HG03159 (cell line): ENCODE results near the gene DCP2.

Source experiments
- ATAC-seq: cut with Tn5 transposase; IDR thresholded peaks from one replicate; pipeline ENCODE4 v1.9.1; 2021; ENCODE audit warnings: mild to moderate bottlenecking, moderate library complexity; ENCODE audit not compliant: unreplicated experiment

Gene DCP2

DNA sequence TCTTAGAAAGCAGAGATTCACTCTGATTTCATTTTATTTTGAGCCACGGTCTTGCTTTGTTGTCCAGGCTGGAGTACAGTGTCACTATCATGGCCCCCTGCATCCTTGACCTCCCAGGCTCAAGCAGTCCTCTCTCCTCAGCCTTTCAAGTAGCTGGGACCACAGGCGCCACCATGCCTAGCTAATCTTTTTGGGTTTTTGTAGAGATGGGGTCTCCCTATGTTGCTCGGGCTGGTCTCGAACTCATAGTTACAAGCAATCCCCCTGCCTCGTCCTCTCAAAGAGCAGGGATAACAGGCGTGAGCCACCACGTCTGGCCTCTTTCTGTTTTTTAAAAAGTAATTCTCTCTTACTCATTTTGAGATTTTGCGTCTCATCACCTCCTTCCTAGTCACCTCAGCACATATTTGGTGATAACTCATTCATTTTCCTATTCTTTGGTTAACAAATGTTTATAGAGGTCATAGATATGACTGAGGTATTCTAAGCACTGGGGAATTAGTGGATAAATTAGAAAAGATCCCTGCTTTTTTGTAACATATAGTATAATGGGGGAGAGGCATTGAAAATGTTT is 10.8 kb upstream of the DCP2 start:
- ATAC-seq = no peak

DNA sequence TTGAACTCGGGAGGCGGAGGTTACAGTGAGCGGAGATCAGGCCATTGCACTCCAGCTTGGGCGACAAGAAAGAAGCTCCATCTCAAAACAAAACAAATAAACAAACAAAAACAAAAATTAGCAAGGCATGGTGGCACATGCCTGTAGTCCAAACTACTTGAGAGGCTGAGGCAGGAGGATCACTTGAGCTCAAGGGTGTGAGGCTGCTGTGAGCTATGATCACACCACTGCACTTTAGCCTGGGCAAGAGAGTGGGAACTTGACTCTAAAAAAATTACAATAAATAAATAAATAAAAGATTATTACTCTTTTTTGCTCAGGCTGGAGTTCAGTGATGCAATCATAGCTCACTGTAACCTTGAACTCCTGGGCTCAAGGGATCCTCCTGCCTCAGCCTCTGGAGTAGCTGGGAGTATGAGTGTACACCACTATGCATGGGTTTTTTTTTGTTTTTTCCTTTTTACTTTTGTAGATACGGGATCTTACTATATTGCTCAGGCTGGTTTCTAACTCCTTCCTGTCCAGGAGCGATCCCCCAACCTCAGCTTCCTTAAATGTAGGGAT is 9.0 kb upstream of the DCP2 start:
- no peak for ATAC-seq

DNA sequence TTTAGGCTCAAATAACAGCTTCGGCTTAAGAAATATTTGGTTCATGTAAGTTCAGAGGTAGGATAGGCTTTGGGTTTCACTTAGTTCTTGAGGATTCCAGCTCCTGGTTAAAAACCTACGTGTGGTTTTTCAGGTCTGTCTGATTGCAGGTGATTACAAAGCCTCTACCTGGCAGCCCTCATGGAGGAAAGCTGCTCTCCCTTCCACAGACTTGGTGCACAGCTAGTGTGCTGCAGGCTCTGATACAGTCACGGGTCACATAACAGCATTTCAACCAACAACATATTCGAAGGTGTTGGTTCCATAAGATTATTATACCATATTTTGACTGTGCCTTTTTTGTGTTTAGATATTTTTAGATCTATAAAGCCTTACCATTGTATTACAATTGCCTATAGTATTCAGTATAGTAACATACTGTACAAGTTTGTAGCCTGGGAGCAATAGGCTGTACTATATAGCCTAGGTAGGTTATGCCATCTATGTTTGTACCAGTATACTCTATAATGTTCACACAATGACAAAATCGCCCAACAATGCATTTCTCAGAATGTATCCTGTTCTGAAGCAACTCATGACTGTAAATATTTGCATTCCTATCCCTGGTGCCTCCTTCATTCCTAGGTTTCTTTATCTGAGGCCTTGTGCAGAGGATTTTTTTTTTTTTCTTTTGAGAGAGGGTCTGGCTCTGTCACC is 8.0 kb upstream of the DCP2 start:
- ATAC-seq = no peak

DNA sequence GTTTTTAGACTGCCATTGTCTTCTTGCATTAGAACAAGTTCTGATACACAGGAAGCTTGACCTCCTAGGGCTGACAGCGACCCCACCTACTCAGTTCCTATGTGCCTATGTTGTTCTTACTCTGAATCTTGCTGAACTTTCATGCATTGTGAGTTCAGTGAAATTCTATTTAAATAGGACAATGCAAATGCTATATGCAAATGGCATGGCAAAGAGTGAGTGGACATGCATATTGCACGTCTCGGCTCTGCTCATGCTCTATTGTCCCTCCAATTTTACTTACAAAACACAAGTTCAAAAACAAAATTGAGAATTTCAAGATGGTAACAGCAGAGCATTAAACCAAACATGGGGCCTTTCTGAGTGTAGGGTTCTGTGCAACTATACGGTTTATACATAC is 5.3 kb upstream of the DCP2 start:
- ATAC-seq = no peak

DNA sequence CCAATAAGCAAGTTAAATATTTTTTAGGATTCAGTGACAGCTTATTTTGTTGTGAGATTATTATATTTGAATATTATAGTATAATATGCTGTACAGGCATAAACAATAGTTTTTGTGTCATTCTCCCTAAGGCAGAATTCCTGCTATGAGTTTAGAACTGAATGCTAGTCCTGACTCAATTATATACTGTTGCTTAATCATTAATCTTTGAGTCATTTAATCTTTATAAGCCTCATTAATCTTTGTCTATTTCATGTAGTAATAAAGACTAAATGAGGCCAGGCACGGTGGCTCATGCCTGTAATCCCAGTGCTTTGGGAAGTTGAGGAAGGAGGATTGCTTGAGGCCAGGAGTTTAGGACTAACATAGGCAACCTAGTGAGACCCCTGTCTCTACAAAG is 3.6 kb upstream of the DCP2 start:
- no peak for ATAC-seq

DNA sequence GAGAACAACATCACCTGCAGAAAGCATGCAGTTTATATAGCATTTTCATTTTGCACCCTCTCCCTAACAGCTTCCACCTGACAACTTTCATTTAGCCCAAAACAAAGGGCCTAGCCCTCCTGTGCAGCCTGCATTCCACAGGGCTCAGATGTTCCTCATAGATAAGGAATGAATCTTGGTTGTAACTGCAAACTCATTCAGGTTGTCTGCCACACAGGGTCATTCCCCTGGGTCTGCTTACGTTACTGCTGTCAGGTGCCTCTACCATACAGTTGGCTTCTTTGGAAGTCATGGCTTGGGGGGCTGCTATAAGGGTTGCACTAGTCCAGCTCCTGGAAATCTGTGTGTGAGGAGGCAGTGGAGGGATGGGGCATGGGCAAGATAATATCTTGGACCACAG is 2.7 kb upstream of the DCP2 start:
- ATAC-seq = no peak

DNA sequence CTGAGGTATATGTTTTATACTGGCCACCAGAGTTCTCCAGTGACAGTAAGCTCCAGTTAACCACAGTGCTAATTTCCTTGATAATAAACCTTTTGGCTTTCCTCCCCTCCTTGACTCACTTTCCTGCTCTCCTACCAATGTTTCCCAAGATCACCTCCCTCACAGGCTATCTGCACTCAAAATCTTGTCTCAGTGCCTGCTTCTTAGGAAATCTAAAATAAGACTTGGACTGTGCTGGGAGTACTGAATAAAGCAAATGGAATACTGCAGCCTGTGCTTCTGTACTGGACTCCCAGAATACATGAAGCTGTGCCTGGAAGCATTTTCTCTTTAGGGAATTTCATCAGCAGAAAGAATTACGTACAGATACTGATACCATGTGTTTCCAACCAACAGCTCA is 1.7 kb upstream of the DCP2 start:
- no peak for ATAC-seq

DNA sequence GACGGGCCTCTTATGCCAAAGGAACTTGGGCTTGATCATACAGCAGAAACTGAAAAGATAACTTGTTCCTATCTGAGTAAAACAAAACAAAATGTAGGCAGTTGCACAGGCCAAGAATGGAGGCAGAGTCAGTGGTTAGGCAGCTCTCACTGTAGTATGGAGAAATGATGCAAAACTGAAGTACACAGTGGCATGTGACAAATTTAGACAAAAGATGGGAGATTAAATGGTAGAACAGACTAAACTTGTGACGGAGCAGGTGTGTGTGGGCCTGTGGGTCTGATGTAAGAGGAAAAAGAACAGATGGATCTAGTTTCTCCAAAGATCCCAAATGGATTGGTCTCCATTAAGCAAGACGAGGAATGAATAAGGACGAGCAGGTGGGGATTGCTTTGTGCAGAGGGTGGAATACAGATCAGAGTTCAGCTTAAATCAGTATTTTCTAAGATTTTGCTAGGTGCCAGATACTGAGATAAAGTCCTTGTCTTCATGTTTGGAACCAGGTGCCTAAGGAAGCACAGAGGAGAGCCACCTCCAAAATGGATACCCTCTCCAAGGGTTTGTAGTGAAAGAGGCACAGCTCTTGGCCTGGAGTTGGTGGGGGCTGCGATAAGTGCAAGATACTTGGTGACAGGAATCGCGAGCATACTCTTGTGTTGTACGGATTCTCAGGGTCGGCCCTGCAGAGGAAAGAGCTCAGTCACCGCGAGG is 722 bp upstream of the DCP2 start:
- ATAC-seq = peak; percentile 20

DNA sequence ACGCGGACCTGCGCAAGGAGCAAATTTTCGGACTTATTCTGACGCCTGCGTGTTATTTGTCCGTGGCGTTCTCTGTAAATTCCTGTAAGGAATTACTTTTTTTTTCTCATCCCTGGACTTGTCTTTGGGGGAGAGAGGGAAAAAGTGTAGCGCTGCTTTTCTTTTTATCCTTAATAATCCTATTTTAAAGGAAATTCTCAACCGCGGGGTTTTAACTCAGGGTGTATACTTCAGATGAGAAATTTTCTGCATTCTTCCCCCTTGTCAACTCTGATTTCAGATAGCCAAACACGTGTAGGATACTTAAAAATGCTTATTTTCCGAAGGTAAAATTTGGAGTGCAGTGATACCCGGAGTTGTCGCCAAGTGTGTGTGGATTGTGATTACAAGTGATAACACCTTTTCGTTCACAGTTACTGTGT is 853 bp downstream of the DCP2 start:
- no peak for ATAC-seq

DNA sequence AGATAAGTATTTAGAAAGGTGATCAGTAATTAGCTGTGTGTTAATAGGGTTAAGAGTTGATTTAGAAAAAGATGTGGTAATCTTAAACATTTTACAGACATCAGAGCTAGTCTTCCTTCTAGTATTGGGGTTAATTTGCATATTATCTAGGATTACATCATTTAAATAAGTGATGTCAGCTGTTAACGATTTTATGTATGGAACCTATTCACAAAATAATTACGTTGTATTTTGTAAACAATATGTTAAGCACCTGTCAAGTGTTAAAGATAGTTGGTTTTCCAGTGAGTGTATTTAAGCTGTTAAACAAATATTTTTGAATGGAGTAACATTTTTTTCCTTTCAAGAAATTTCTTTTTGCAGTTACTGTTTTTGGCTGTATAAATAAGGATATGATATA is 2.2 kb downstream of the DCP2 start:
- no peak for ATAC-seq

DNA sequence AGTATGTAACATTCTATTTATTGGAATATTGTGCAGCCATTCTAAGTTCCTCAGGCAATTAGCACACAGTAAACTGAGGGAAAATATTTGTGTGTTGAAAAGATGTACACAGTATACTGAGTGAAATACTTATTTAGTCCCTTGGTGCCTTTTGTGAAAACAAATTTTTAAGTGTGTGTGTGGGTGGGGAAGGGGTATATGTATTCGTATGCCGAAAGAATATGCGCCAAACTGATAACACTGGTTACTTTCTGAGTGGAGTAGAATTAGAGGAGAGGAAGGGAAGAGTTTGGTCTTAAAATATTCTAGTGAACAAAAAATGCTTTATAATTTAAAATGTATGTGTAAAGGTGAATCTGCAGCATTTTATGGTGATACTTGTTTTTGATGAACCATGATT is 3.1 kb downstream of the DCP2 start:
- ATAC-seq = no peak

DNA sequence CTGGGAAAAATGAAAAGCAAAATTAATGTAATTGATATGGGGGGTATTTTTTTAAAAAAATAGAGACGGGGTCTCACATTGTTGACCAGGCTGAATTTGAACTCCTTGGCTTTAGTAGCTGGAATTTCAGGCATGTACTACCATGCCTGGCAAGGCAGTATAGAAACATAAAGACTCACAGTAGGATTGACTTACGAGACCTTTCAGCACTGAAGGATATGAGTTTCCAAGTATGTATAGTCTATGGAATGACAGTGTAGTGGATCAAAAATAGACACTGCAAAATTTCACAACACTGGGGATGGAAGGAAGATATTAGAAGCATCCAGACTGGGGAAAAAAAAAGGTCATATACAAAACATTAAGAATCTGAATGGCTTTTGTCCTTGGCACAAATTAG is 6.8 kb downstream of the DCP2 start:
- no peak for ATAC-seq

DNA sequence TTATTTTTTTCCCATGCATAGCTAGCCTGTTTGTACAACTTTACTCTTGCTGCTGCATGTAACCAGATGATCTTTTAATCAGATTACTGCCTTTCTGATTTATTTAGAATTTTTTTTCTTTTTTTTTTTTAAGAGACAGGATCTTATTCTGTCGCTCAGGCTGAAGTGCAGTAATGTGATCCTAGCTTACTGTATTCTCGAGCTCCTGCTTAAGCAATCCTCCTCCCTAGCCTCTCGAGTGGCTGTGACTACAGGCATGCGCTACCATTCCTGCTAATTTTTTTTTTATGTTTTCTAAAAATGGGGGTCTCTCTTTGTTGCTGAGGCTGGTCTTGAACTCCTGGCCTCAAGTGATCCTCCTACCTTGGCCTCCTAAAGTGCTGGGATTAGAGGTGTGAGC is 9.6 kb downstream of the DCP2 start:
- ATAC-seq = no peak

DNA sequence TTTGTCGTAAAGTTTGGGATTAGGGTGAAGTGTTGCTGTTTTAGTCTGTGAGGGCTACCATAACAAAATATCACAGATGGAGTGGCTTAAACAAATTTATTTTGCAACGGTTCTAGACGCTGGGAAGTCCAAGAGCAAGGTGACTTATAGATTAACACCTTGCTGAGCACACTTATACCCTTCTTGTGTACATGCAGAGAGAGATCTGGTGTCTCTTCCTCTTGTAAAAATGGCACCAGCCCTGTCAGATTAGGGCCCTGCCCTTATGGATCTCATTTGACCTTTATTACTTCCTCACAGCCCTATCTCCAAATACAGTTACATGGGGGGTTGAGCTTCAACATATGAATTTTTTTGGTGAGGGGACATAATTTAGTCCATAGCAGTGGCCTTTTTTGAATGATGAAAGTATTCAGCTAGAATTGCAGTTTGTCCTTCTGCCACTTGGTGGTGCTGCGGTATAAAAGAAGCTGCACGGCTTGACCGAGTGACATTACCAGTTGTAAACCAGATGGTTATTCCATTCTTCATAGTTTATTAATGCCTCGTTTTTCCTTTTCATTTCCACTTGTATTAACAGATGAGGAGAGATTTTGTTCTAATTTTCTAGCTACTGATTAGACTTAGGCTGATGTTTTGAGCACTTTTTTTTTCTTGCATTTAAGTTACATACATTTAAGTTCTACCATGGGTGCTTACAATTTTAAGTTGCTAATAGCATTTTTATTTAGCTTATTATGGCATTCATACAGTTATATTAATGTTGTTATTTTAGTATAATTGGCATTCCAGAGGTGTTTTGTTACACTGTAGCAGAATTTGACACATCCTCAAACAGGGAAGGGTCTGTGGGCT is 19.4 kb downstream of the DCP2 start:
- peak; percentile 75 for ATAC-seq

DNA sequence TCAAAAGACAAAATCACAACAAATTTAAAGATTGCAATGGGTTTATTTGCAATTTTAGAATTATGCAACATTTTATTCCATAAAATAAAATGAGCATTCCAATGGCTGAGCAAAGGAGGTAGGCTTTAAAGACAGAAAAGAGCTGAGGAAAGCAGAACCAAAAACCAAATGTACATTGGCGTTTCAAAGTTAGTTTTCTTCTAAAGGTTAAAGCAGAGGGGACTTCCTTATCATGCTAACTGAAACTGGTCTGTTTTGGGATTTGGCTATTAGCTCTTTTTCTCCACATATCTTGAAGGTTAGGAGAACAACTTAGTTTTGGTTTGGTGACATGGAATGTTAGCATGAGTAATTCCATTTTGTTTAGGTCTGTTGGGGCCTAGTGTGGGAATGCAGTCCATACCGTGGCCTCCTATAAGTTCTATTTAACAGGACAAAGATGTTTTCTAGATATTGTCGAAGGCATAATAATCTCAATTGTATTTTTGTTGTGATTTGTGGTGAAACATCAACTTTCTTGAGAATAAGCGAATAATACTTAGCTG is 20.3 kb downstream of the DCP2 start:
- no peak for ATAC-seq

DNA sequence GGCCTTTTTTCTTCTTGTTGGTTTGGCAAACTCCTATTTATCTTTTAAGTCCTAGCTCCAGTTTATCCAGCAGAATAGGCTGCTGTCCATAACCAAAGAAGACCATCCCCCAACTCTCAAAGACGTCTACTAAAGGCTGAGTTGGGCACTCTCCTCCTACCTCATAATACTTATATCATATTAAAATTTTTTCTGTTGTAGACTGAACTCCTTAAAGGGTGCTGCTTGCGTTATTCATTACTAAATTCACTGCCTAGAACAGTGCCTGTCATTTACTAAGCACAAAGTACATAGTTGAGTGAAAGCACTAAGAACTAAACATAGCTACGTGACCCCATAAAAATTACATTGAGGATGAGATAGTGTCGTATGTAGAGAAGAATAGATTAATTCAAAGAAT is 21.7 kb downstream of the DCP2 start:
- ATAC-seq = no peak

DNA sequence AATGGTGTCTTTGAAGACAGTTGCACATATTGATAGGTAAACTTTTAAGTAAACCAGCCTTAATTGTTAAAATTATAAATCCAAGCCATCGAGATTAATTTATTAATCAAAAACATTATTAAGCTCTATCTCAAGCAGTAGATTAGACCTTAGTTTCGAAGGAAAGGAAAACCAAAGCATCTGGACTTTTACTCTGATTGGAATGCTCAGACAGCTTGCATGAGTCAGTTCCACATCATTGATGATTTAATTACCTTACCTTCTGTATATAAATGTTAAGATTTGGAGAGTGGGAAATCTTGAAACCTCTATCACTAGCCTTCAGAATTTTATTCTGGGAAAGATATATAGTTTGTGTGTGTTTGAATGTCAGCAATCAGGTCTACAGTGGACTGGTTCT is 23.9 kb downstream of the DCP2 start:
- ATAC-seq = no peak

DNA sequence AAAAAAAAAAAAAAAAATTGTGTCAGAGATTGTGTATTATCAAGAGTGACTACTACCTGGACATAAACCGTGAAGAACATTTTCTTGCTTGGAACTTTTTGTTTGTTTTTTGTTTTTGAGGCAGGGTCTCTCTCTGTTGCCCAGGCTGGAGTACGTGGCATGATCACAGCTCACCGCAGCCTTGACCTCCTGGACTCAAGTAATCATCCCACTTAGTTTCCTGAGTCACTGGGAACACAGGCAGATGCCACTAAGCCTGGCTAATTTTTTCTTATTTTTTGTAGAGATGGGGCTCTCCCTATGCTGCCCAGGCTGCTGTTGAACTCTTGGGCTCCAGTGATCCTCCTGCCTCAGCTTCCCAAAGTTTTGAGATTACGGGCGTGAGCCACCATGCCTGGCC is 25.8 kb downstream of the DCP2 start:
- no peak for ATAC-seq

DNA sequence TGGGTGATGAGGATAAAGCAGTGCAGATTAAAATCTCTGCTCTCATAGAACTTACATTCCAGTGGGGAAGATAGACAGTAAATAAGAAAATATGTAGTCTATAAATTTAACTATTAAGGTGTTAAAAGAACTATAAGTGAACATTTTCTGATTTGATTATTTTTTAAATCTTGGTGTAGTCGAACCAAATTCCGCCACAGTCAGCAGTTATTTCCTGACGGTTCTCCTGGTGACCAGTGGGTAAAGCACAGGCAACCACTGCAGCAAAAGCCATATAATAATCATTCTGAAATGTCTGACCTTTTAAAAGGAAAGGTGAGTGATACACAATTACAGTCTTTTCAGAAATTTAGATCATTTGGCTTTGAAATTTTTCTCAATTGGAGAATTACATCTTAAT is 27.2 kb downstream of the DCP2 start:
- ATAC-seq = no peak

DNA sequence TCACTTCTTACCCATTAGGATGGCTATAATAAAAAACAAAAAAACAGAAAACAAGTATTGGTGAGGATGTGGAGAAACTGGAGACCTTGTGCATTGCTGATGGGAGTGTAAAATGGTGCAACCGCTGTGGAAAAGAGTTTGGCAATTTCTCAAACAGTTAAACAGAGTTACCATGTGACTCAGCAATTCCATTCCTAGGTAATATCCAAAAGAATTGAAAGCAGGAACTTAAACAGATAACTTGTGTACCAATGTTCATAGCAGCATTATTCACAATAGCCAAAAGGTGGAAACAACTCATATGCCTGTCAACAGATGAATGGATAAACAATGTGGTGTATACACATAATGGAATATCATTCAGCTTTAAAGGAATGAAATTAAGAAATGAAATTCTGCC is 28.9 kb downstream of the DCP2 start:
- no peak for ATAC-seq
